ENCODE results near the gene PRELID3B. TPM values are rescaled to one million over a fixed set of nuclear protein-coding genes. Genes with fewer than 3 reads are reported as not detected.

PRELID3B gene
- total RNA-seq, 1 experiment from 2014 or later, result 129 TPM

GRCh38 chr20:59003836-59004492 is 38.6 kb downstream of the PRELID3B start (continued):
- TF ChIP-seq, protein P1, sequence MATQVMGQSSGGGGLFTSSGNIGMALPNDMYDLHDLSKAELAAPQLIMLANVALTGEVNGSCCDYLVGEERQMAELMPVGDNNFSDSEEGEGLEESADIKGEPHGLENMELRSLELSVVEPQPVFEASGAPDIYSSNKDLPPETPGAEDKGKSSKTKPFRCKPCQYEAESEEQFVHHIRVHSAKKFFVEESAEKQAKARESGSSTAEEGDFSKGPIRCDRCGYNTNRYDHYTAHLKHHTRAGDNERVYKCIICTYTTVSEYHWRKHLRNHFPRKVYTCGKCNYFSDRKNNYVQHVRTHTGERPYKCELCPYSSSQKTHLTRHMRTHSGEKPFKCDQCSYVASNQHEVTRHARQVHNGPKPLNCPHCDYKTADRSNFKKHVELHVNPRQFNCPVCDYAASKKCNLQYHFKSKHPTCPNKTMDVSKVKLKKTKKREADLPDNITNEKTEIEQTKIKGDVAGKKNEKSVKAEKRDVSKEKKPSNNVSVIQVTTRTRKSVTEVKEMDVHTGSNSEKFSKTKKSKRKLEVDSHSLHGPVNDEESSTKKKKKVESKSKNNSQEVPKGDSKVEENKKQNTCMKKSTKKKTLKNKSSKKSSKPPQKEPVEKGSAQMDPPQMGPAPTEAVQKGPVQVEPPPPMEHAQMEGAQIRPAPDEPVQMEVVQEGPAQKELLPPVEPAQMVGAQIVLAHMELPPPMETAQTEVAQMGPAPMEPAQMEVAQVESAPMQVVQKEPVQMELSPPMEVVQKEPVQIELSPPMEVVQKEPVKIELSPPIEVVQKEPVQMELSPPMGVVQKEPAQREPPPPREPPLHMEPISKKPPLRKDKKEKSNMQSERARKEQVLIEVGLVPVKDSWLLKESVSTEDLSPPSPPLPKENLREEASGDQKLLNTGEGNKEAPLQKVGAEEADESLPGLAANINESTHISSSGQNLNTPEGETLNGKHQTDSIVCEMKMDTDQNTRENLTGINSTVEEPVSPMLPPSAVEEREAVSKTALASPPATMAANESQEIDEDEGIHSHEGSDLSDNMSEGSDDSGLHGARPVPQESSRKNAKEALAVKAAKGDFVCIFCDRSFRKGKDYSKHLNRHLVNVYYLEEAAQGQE (IDR thresholded peaks at IDR 0.05; ENCODE audit: low read depth), result no peak
- TF ChIP-seq JUND (IDR thresholded peaks at IDR 0.05) (no peak), SIN3A (IDR thresholded peaks at IDR 0.05; ENCODE audit: low read depth) (no peak), EZH2phosphoT487 (IDR thresholded peaks at IDR 0.05; ENCODE audit: borderline replicate concordance) (no peak)

DNA sequence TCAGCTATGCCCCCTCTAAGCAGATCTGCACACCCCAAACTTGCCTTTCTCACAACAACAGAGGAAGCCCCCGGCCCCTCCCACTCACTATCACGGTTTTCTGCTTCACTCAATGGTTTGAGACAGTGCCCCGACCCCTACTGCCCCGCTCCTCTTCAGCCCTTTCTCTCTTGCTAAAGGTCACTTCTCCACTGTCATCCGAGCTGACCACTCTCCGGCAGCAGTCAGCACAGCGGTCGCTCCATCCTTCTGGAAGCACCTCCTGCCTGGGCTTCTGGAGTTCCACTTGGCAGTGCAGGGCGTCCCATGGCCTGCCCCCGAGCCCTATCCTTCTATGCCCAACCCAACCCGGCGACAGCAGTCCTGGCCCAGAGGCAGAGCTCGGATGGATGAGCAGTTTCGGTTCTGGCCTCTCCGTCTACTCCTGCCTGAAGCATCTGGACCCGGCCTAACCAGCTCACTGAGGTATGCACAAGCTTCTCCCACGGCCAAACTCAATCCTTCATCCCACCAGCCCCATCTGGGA is 39.6 kb downstream of the PRELID3B start:
- no TSS peak for BruUV-seq (replicated peaks)
- RAD21 ChIA-PET (ENCODE audit: low non-redundant PET in 1 of 2, low total read pairs in 2 of 2, uncharacterized antibody in 2 of 2, unreplicated experiment in 2 of 2), result no interaction called here
- CTCF ChIA-PET, result no interaction called here
- no peak for TF ChIP-seq SP1 (IDR thresholded peaks at IDR 0.05; ENCODE audit: low read depth)
- no peak for TF ChIP-seq POLR2A (IDR thresholded peaks at IDR 0.05; ENCODE audit: borderline replicate concordance, extremely low read depth, insufficient read depth, insufficient read length)
- no peak for TF ChIP-seq EZH2 (IDR thresholded peaks at IDR 0.05)
- TF ChIP-seq CEBPB (IDR thresholded peaks at IDR 0.05; ENCODE audit: low read depth), result no peak
- no peak for TF ChIP-seq ZNF274 (IDR thresholded peaks at IDR 0.05; ENCODE audit: low read depth, low read length)
- TF ChIP-seq ZBTB33 (IDR thresholded peaks at IDR 0.05; ENCODE audit: extremely low read depth, insufficient replicate concordance, low read length), result no peak
- TF ChIP-seq ATF3 (IDR thresholded peaks at IDR 0.05), result no peak
- TF ChIP-seq, protein P2, sequence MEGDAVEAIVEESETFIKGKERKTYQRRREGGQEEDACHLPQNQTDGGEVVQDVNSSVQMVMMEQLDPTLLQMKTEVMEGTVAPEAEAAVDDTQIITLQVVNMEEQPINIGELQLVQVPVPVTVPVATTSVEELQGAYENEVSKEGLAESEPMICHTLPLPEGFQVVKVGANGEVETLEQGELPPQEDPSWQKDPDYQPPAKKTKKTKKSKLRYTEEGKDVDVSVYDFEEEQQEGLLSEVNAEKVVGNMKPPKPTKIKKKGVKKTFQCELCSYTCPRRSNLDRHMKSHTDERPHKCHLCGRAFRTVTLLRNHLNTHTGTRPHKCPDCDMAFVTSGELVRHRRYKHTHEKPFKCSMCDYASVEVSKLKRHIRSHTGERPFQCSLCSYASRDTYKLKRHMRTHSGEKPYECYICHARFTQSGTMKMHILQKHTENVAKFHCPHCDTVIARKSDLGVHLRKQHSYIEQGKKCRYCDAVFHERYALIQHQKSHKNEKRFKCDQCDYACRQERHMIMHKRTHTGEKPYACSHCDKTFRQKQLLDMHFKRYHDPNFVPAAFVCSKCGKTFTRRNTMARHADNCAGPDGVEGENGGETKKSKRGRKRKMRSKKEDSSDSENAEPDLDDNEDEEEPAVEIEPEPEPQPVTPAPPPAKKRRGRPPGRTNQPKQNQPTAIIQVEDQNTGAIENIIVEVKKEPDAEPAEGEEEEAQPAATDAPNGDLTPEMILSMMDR (IDR thresholded peaks at IDR 0.05 in 2 of 3, conservative IDR thresholded peaks at IDR 0.05 in 1 of 3; ENCODE audit: borderline replicate concordance in 1 of 3, insufficient read depth in 1 of 3, low read depth in 2 of 3, low read length in 2 of 3), result no peak
- TF ChIP-seq TCF7L2 (IDR thresholded peaks at IDR 0.05; ENCODE audit: borderline replicate concordance, extremely low read depth, insufficient read depth, insufficient read length), result no peak
- no peak for TF ChIP-seq EZH2phosphoT487 (IDR thresholded peaks at IDR 0.05; ENCODE audit: borderline replicate concordance)
- TF ChIP-seq MAX (IDR thresholded peaks at IDR 0.05), result no peak
- TF ChIP-seq YY1 (IDR thresholded peaks at IDR 0.05; ENCODE audit: extremely low read depth, insufficient replicate concordance, low read depth, low read length), result no peak
- no peak for TF ChIP-seq SRF (IDR thresholded peaks at IDR 0.05; ENCODE audit: low read depth)
- TF ChIP-seq ELF1 (IDR thresholded peaks at IDR 0.05; ENCODE audit: borderline replicate concordance, low read depth), result no peak

More for the DNA sequence above, 39.6 kb downstream of the PRELID3B start:
- H4K20me1 ChIP-seq (ENCODE audit: insufficient read depth), result no peaks in the 10 kb centered on the region
- POLR2A ChIA-PET, result no interaction called here
- peaks cover 30% of the 10 kb centered on the region; the same call in 1 of the 2 replicates for H3K79me2 ChIP-seq (ENCODE audit: insufficient read depth, low read length)
- no peak for ATAC-seq
- peaks cover 10 to 23% of the 10 kb centered on the region in 2 experiments for H3K4me1 ChIP-seq (ENCODE audit: control insufficient read depth in 1 of 2, insufficient read depth in 2 of 2, low read length in 2 of 2)
- H3K4me2 ChIP-seq (ENCODE audit: low read length), result no peak overlapping the region
- no peak overlapping the region for H2AFZ ChIP-seq (ENCODE audit: low read depth, low read length, poor library complexity, severe bottlenecking)
- H3K27me3 ChIP-seq (ENCODE audit: insufficient read depth, low read length), result no peaks in the 10 kb centered on the region
- H3K9me3 ChIP-seq (ENCODE audit: control insufficient read depth in 1 of 2, insufficient read depth in 1 of 2, low read depth in 1 of 2, low read length in 2 of 2), result no peaks in the 10 kb centered on the region
- no peaks in the 10 kb centered on the region for H3K9me2 ChIP-seq (ENCODE audit: insufficient read depth)
- peaks cover 0 to 4% of the 10 kb centered on the region in 2 experiments; a peak in 1 of 4 replicates for H3K36me3 ChIP-seq (ENCODE audit: control insufficient read depth in 1 of 2, insufficient read depth in 2 of 2, low read length in 2 of 2)
- no peak overlapping the region for H3K4me3 ChIP-seq (replicated peaks in 1 of 2; ENCODE audit: low read depth in 1 of 2, low read length in 2 of 2)
- intact Hi-C loops (cut with micrococcal nuclease), result no loop called here
- no peak overlapping the region for H3K9ac ChIP-seq (ENCODE audit: low read length)
- no peak for DNase-seq (ENCODE audit: low read depth, low spot score)
- H3K27ac ChIP-seq (ENCODE audit: low read depth, low read length), result no peak overlapping the region
